B cell (primary cell): Measurements from ENCODE around the gene KRT5. TPM values are rescaled to one million over a fixed set of nuclear protein-coding genes. Genes with fewer than 3 reads are reported as not detected.

Experiments used
- ATAC-seq: fragments of 200-7000 bp; cut with Tn5 transposase; one replicate; pipeline ENCODE4 v1.10.0; 2021; ENCODE audit warnings: low read depth, mild to moderate bottlenecking, moderate number of reproducible peaks, moderate library complexity
- CTCF ChIA-PET: fragments of 350-600 bp; sonication (Branson Sonifier 250); formaldehyde crosslinking; loops from one replicate; lab custom pipeline; 2021; ENCODE audit warnings: antibody characterized with exemption, inconsistent platforms; lab: Charles Lee
- POLR2A ChIA-PET: fragments of 350-600 bp; sonication (Branson Sonifier 250); formaldehyde crosslinking; loops from one replicate; lab custom pipeline; 2021; ENCODE audit warnings: antibody characterized with exemption; lab: Charles Lee
- DNase-seq: peaks from one replicate; pipeline ENCODE4 v3.0.0; 2013
- H2AFZ ChIP-seq: 2 replicates; pipeline ENCODE4 v1.6.1; 2012; ENCODE audit warnings: mild to moderate bottlenecking, low read depth, low read length; ENCODE audit not compliant: insufficient read depth, poor library complexity, severe bottlenecking
- H3K27ac ChIP-seq, 2 donors: 1 replicate in 1 of 2; 2 replicates in 1 of 2; pipeline ENCODE4 v1.5.1; 2012 to 2013; ENCODE audit warnings: low read length in 2 of 2, mild to moderate bottlenecking in 2 of 2, moderate library complexity in 1 of 2
- H3K27me3 ChIP-seq, 4 experiments: fragments of 200-600 bp in 1 of 4; sonication (generic) in 1 of 4; replicated peaks in 1 of 4; 1 replicate in 2 of 4; 2 replicates in 2 of 4; pipeline versions ENCODE4 v1.6.1 to v1.7.0; 2013 to 2016; ENCODE audit warnings: low read length in 3 of 4, mild to moderate bottlenecking in 2 of 4, mixed read lengths in 1 of 4, moderate library complexity in 1 of 4; ENCODE audit not compliant: insufficient read depth in 4 of 4, control insufficient read depth in 3 of 4; ENCODE audit errors: control extremely low read depth in 1 of 4
- H3K36me3 ChIP-seq, 2 experiments: replicated peaks in 1 of 2; 1 replicate in 1 of 2; 2 replicates in 1 of 2; pipeline versions ENCODE4 v1.6.1 to v1.7.1; 2013; ENCODE audit warnings: low read length in 1 of 2; ENCODE audit not compliant: insufficient read depth in 2 of 2, control insufficient read depth in 1 of 2; ENCODE audit errors: control extremely low read depth in 1 of 2, extremely low read depth in 1 of 2
- H3K4me1 ChIP-seq, 2 donors: fragments of 200-600 bp in 1 of 2; sonication (generic) in 1 of 2; 1 replicate in 1 of 2; 2 replicates in 1 of 2; pipeline versions ENCODE4 v1.5.1 to v1.6.1; 2013 to 2017; ENCODE audit warnings: low read length in 2 of 2; ENCODE audit not compliant: control insufficient read depth in 2 of 2, insufficient read depth in 2 of 2
- H3K4me2 ChIP-seq: replicated peaks from 2 replicates; pipeline ENCODE3; 2012; ENCODE audit warnings: mild to moderate bottlenecking, low read depth, low read length; ENCODE audit not compliant: poor library complexity, severe bottlenecking
- H3K4me3 ChIP-seq, 5 experiments: fragments of 200-600 bp in 1 of 5; sonication (generic) in 1 of 5; 1 replicate in 3 of 5; 2 replicates in 2 of 5; pipeline versions ENCODE4 v1.5.1 to v1.7.0; 2011 to 2016; ENCODE audit warnings: low read length in 4 of 5, mild to moderate bottlenecking in 4 of 5, low read depth in 2 of 5, control low read depth in 1 of 5, moderate library complexity in 1 of 5; ENCODE audit not compliant: insufficient read depth in 1 of 5; ENCODE audit errors: control extremely low read depth in 1 of 5, extremely low read depth in 1 of 5
- H3K79me2 ChIP-seq: fragments of 200-600 bp; sonication (generic); one replicate; pipeline ENCODE4 v1.6.0; 2016; ENCODE audit warnings: low read length; ENCODE audit not compliant: control insufficient read depth, insufficient read depth
- H3K9ac ChIP-seq: fragments of 200-600 bp; sonication (generic); 2 replicates; pipeline ENCODE4 v1.6.1; 2017; ENCODE audit warnings: mild to moderate bottlenecking, low read length, moderate library complexity
- H3K9me3 ChIP-seq, 3 donors: one replicate each; pipeline versions ENCODE4 v1.6.1 to v1.7.1; 2013; ENCODE audit warnings: low read length in 2 of 3; ENCODE audit not compliant: control insufficient read depth in 2 of 3, insufficient read depth in 1 of 3; ENCODE audit errors: control extremely low read depth in 1 of 3
- H4K20me1 ChIP-seq: 2 replicates; pipeline ENCODE4 v1.6.0; 2012; ENCODE audit warnings: mild to moderate bottlenecking, low read length; ENCODE audit not compliant: insufficient read depth, control insufficient read depth, poor library complexity, severe bottlenecking
- H3K27ac Mint-ChIP-seq: one replicate; pipeline ENCODE4 v1.8.0; 2021; ENCODE audit warnings: mixed read lengths
- H3K27me3 Mint-ChIP-seq: one replicate; pipeline ENCODE4 v1.8.0; 2021; ENCODE audit warnings: mixed read lengths
- H3K4me1 Mint-ChIP-seq: one replicate; pipeline ENCODE4 v1.8.0; 2021; ENCODE audit warnings: mixed read lengths
- H3K4me3 Mint-ChIP-seq: one replicate; pipeline ENCODE4 v1.8.0; 2021; ENCODE audit warnings: mixed read lengths
- H3K9me3 Mint-ChIP-seq: one replicate; pipeline ENCODE4 v1.8.0; 2022; ENCODE audit warnings: mixed read lengths; ENCODE audit not compliant: insufficient read depth
- CTCF ChIP-seq: fragments of 200-600 bp; IDR thresholded peaks from one replicate; pipeline ENCODE4 v1.8.0; 2022; ENCODE audit warnings: antibody characterized with exemption, mild to moderate bottlenecking
- EZH2 ChIP-seq: IDR thresholded peaks from 2 replicates; pipeline ENCODE4 v1.6.1; 2012; ENCODE audit warnings: borderline replicate concordance, low read depth, mild to moderate bottlenecking, moderate library complexity, low read length; ENCODE audit not compliant: insufficient read depth, poor library complexity, severe bottlenecking
- WGBS: methylation state at CpG from one replicate; pipeline ENCODE4 v1.1.5; 2013; ENCODE audit warnings: missing lambda C conversion rate; ENCODE audit not compliant: insufficient coverage; 5-methylcytosine and 5-hydroxymethylcytosine counted together
- intact Hi-C: fragments of 100-400 bp; cut with micrococcal nuclease; formaldehyde crosslinking; loops from one replicate; pipeline ENCODE4 v1.10.0; 2022
- polyA plus RNA-seq: library from polyadenylated mRNA; depleted of rRNA; stranded (reverse); fragments of >200 nt; gene quantifications from 2 replicates; pipeline ENCODE4 v1.2.3, GENCODE V29; 2012
- total RNA-seq, 2 donors: library from RNA; stranded (reverse); fragments of 120-200 nt in 1 of 2; gene quantifications; 1 replicate in 1 of 2; 2 replicates in 1 of 2; pipeline versions ENCODE4 v1.2.3 to v1.2.4, GENCODE V29; 2013 to 2022

The KRT5 gene
- total and polyA plus RNA-seq, 2 donors (not counting 1 experiment from before 2014, with no cell fraction given): not detected

GRCh38 chr12:52525661-52526499 is 5.7 kb upstream of the KRT5 start:
- TF ChIP-seq CTCF (no peak), EZH2 (no peak)
- intact Hi-C loops: no loop called here
- Histone ChIP-seq H3K27ac (no peak overlapping the region), H3K4me3 (no peak overlapping the region), H3K4me2 (no peak overlapping the region), H4K20me1 (no peaks in the 10 kb centered on the region), H2AFZ (no peak overlapping the region), H3K79me2 (no peaks in the 10 kb centered on the region), H3K4me1 (no peaks in the 10 kb centered on the region), H3K9me3 (no peaks in the 10 kb centered on the region), H3K36me3 (no peaks in the 10 kb centered on the region), H3K9ac (no peak overlapping the region), H3K27me3 (no peaks in the 10 kb centered on the region)
- Mint-ChIP-seq H3K4me1 (no peaks in the 10 kb centered on the region), H3K27ac (no peak overlapping the region), H3K27me3 (no peaks in the 10 kb centered on the region), H3K4me3 (no peak overlapping the region), H3K9me3 (no peaks in the 10 kb centered on the region)
- POLR2A ChIA-PET: no interaction called here
- CTCF ChIA-PET: no interaction called here
- WGBS: 79% methylated on average over 13 of the region's 13 CpGs
- DNase-seq (no peak), ATAC-seq (no peak)

DNA sequence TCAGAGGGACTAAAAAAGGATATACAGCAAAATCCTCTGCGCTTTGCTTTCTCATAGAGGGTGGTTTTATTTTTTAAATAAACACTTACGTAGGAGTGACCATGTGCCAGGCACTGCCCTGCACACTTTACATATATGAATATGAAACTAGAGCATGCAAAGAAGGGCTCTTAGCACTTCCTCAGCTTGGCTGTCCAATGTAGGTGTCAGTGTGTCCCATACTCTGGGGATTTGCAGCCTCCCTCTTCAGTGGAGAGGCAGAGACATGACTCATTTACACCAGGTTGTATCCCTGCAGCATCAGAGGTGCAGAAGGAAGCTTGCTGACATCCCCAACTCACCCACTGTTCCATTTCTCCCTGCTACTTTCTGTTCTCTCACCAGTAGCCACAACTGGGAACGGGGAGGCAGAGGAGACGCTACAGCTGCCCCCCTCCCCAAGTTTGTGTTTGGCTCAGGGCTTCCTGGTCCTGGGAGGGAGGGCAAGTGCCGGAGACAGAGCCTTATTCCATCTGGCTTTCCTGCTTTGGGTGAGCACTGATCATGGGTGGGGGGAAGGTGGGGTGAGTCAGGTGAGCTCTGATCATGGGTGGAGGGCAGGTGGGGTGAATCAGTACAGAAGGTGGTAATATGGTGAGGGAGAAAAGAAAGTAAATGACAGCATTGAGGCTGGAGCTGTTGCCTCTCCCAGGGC is 4.9 kb upstream of the KRT5 start:
- Histone ChIP-seq H3K36me3 (no peaks in the 10 kb centered on the region), H3K27ac (no peak overlapping the region), H3K9ac (no peak overlapping the region), H3K79me2 (no peaks in the 10 kb centered on the region), H3K27me3 (no peaks in the 10 kb centered on the region), H3K9me3 (no peaks in the 10 kb centered on the region), H4K20me1 (no peaks in the 10 kb centered on the region), H3K4me2 (no peak overlapping the region), H3K4me1 (no peaks in the 10 kb centered on the region), H2AFZ (no peak overlapping the region), H3K4me3 (no peak overlapping the region)
- no peaks in the 10 kb centered on the region for H3K4me1 Mint-ChIP-seq
- no peak overlapping the region for H3K4me3 Mint-ChIP-seq
- H3K27me3 Mint-ChIP-seq: no peaks in the 10 kb centered on the region
- no peak for ATAC-seq
- TF ChIP-seq CTCF (no peak), EZH2 (no peak)
- 98% methylated on average over 3 of the region's 5 CpGs for WGBS
- intact Hi-C loops: no loop called here
- DNase-seq: no peak
- CTCF ChIA-PET: no interaction called here
- no peaks in the 10 kb centered on the region for H3K9me3 Mint-ChIP-seq
- POLR2A ChIA-PET: no interaction called here
- no peak overlapping the region for H3K27ac Mint-ChIP-seq
